Uterus (tissue), 4 donors: ENCODE measurements around the gene SH3YL1. TPM values are rescaled to one million over a fixed set of nuclear protein-coding genes. Genes with fewer than 3 reads are reported as not detected.

Experiments
- DNase-seq, 2 donors: peaks; one replicate each; pipeline ENCODE4 v3.0.0-alpha.2; 2019 to 2020
- H3K27ac ChIP-seq, 2 donors: fragments of 200-600 bp; sonication (generic); 1 replicate in 1 of 2; 2 replicates in 1 of 2; pipeline ENCODE4 v1.5.1; 2016 to 2018
- H3K27me3 ChIP-seq, 2 donors: fragments of 200-600 bp; sonication (generic); one replicate each; pipeline ENCODE4 v1.5.1; 2018 to 2019; ENCODE audit warnings: control low read depth in 1 of 2
- H3K36me3 ChIP-seq, 2 donors: fragments of 200-600 bp; sonication (generic); one replicate each; pipeline ENCODE4 v1.5.1; 2019; ENCODE audit warnings: control low read depth in 1 of 2
- H3K4me1 ChIP-seq, 2 donors: fragments of 200-600 bp; sonication (generic); one replicate each; pipeline ENCODE4 v1.5.1; 2018 to 2019; ENCODE audit warnings: control low read depth in 1 of 2
- H3K4me3 ChIP-seq, 2 donors: fragments of 200-600 bp; sonication (generic); 1 replicate in 1 of 2; 2 replicates in 1 of 2; pipeline ENCODE4 v1.5.1; 2018 to 2019; ENCODE audit warnings: mild to moderate bottlenecking in 1 of 2
- H3K9me3 ChIP-seq, 2 donors: fragments of 200-600 bp; sonication (generic); one replicate each; pipeline ENCODE4 v1.5.1; 2019; ENCODE audit warnings: control low read depth in 1 of 2
- POLR2A ChIP-seq, 2 donors: fragments of 450-650 bp; IDR thresholded peaks; one replicate each; pipeline ENCODE4 v1.6.1; 2016; ENCODE audit warnings: antibody characterized with exemption in 2 of 2, mild to moderate bottlenecking in 1 of 2, moderate library complexity in 1 of 2
- intact Hi-C: fragments of 100-400 bp; cut with DNase I; formaldehyde crosslinking; loops from one replicate; pipeline ENCODE4 v1.15.1; 2023; ENCODE audit warnings: low total_unique reads
- total RNA-seq, 4 donors: library from RNA; depleted of rRNA in 3 of 4; stranded (reverse); fragments of >200 nt in 3 of 4; gene quantifications; one replicate each; pipeline versions ENCODE4 v1.1.0 to v1.2.4, GENCODE V29; 2014 to 2023
- TF ChIP-seq, protein P1 (sequence below), 4 experiments: fragments of 200-600 bp in 2 of 4; fragments of 450-650 bp in 2 of 4; sonication (generic) in 2 of 4; IDR thresholded peaks; one replicate each; pipeline ENCODE4 v1.5.1; 2016 to 2019; ENCODE audit warnings: antibody characterized with exemption in 4 of 4, mild to moderate bottlenecking in 2 of 4, moderate library complexity in 1 of 4
- donor health status: DM: yes; HTN: yes; CAD: no.

Gene SH3YL1
- total RNA-seq, 4 donors from 2014 or later = 6.9 to 113 (median 55.5) TPM

DNA sequence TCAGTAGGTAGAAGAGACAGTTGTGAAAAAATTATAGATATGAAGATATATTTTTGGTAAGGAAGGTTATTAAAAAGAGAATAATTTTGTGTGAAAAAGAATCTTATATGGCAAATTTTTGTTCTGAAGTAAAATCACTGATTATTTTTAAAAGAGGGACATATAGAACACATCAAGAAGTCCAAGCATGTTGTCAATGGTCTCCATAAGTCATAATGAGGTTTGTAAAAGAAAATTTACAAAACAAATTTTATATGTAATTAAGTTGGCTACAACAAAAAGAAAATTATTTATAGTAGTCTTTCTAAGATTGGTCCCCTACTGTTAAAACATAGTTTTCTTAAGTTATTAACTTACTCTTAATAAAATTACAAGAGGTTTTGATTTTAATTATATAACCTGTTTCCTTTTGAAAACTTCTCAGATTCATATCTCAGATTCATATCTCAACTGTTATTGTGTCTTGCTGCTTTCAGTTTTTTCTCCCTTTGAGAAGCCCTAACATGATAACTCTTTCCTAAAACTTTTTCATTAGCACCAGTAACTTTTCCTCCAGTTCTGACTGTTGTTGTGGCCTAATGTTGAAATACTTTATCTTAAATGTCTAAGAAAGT, 81.2 kb downstream of the SH3YL1 start:
- Histone ChIP-seq H3K36me3 (no peaks in the 10 kb centered on the region), H3K27me3 (no peaks in the 10 kb centered on the region), H3K4me3 (no peak overlapping the region), H3K4me1 (peaks cover 0 to 31% of the 10 kb centered on the region in 2 donors), H3K9me3 (no peaks in the 10 kb centered on the region), H3K27ac (peak overlapping the region; percentile 21 to 32)
- intact Hi-C loops = no loop called here
- TF ChIP-seq POLR2A (IDR thresholded peaks at IDR 0.05) = no peak
- TF ChIP-seq, protein P1, sequence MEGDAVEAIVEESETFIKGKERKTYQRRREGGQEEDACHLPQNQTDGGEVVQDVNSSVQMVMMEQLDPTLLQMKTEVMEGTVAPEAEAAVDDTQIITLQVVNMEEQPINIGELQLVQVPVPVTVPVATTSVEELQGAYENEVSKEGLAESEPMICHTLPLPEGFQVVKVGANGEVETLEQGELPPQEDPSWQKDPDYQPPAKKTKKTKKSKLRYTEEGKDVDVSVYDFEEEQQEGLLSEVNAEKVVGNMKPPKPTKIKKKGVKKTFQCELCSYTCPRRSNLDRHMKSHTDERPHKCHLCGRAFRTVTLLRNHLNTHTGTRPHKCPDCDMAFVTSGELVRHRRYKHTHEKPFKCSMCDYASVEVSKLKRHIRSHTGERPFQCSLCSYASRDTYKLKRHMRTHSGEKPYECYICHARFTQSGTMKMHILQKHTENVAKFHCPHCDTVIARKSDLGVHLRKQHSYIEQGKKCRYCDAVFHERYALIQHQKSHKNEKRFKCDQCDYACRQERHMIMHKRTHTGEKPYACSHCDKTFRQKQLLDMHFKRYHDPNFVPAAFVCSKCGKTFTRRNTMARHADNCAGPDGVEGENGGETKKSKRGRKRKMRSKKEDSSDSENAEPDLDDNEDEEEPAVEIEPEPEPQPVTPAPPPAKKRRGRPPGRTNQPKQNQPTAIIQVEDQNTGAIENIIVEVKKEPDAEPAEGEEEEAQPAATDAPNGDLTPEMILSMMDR (IDR thresholded peaks at IDR 0.05) = no peak
- DNase-seq = no peak

GRCh38 chr2:180311-180710, 83.5 kb downstream of the SH3YL1 start:
- H3K4me1 ChIP-seq = peaks cover 0 to 34% of the 10 kb centered on the region in 2 donors
- TF ChIP-seq, protein P1 (IDR thresholded peaks at IDR 0.05) = no peak
- TF ChIP-seq POLR2A (IDR thresholded peaks at IDR 0.05) = no peak
- intact Hi-C loops = no loop called here

GRCh38 chr2:179886-180285, 83.9 kb downstream of the SH3YL1 start:
- Histone ChIP-seq H3K9me3 (no peaks in the 10 kb centered on the region), H3K4me1 (peaks cover 0 to 29% of the 10 kb centered on the region in 2 donors), H3K36me3 (no peaks in the 10 kb centered on the region), H3K27ac (peak overlapping the region in 1 of 2 donors; percentile 30), H3K4me3 (no peak overlapping the region), H3K27me3 (no peaks in the 10 kb centered on the region)
- no peak for DNase-seq
- intact Hi-C loops = no loop called here
- no peak for TF ChIP-seq POLR2A (IDR thresholded peaks at IDR 0.05)
- TF ChIP-seq, protein P1 (IDR thresholded peaks at IDR 0.05) = no peak

More at GRCh38 chr2:180311-180710, 83.5 kb downstream of the SH3YL1 start:
- H3K4me3 ChIP-seq = no peak overlapping the region
- no peaks in the 10 kb centered on the region for H3K27me3 ChIP-seq
- H3K9me3 ChIP-seq = no peaks in the 10 kb centered on the region
- no peaks in the 10 kb centered on the region for H3K36me3 ChIP-seq
- DNase-seq = no peak
- peak overlapping the region in 1 of 2 donors; percentile 30 for H3K27ac ChIP-seq

GRCh38 chr2:177733-178132, 86.1 kb downstream of the SH3YL1 start:
- TF ChIP-seq, protein P1 (IDR thresholded peaks at IDR 0.05) = no peak
- TF ChIP-seq POLR2A (IDR thresholded peaks at IDR 0.05) = no peak
- Histone ChIP-seq H3K27ac (peak overlapping the region in 1 of 2 donors; percentile 63), H3K36me3 (no peaks in the 10 kb centered on the region), H3K4me1 (peaks cover 0 to 17% of the 10 kb centered on the region in 2 donors), H3K4me3 (no peak overlapping the region), H3K9me3 (no peaks in the 10 kb centered on the region), H3K27me3 (no peaks in the 10 kb centered on the region)
- intact Hi-C loops = no loop called here
- DNase-seq = no peak

DNA sequence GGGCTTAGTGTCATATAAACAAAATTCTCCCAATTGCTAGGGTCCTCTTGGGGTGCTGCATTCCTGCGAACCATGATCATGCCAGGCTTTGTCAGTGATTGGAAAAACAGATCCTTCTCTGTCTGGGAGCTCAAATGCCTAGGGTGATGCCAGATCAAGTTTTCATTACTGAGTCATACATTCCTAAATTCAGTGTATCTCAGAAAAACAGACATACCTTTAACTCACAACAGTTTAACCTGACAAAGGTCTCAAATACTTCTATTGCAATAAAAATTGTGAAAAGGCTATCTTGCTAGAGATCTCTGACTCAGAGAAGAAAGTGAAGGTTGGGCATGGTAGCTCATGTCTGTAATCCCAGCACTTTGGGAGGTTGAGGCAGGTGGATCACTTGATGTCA, 86.9 kb downstream of the SH3YL1 start:
- no peaks in the 10 kb centered on the region for H3K9me3 ChIP-seq
- H3K4me3 ChIP-seq = no peak overlapping the region
- peak overlapping the region in 1 of 2 donors; percentile 63 for H3K27ac ChIP-seq
- intact Hi-C loops = no loop called here
- H3K36me3 ChIP-seq = no peaks in the 10 kb centered on the region
- no peaks in the 10 kb centered on the region for H3K27me3 ChIP-seq
- peaks cover 0 to 15% of the 10 kb centered on the region in 2 donors for H3K4me1 ChIP-seq
- DNase-seq = no peak
- TF ChIP-seq, protein P1 (IDR thresholded peaks at IDR 0.05) = no peak
- TF ChIP-seq POLR2A (IDR thresholded peaks at IDR 0.05) = no peak
